Brain microvascular endothelial cell (primary cell): ENCODE results near the gene CLDN18.

Experiments
- DNase-seq: peaks from one replicate; pipeline ENCODE4 v3.0.0-alpha.2; 2020
- H3K27ac ChIP-seq: fragments of 250-450 bp; sonication (Bioruptor Pico); 2 replicates; pipeline ENCODE4 v1.5.1; 2020; ENCODE audit warnings: mild to moderate bottlenecking, moderate library complexity
- H3K27me3 ChIP-seq: fragments of 250-450 bp; sonication (Bioruptor Pico); replicated peaks from 2 replicates; pipeline ENCODE4 v1.5.1; 2020; ENCODE audit warnings: mild to moderate bottlenecking
- H3K36me3 ChIP-seq: fragments of 250-450 bp; sonication (Bioruptor Pico); replicated peaks from 2 replicates; pipeline ENCODE4 v1.5.1; 2020; ENCODE audit warnings: mild to moderate bottlenecking
- H3K4me3 ChIP-seq: 2 replicates; pipeline ENCODE4 v1.5.1; 2011; ENCODE audit warnings: low read depth, mild to moderate bottlenecking, control low read depth, low read length, moderate library complexity
- in situ Hi-C: cut with HindIII; loops from 2 replicates; pipeline ENCODE4 v1.10.0; 2017; ENCODE audit warnings: low sequenced_read_pairs, low pct_ligation_motif_present
- TF ChIP-seq, protein P1 (sequence below): IDR thresholded peaks from 2 replicates; pipeline ENCODE4 v1.5.1; 2011; ENCODE audit warnings: low read depth, mild to moderate bottlenecking, moderate library complexity, low read length, control low read depth, inconsistent platforms; ENCODE audit errors: missing control alignments

The CLDN18 gene

DNA sequence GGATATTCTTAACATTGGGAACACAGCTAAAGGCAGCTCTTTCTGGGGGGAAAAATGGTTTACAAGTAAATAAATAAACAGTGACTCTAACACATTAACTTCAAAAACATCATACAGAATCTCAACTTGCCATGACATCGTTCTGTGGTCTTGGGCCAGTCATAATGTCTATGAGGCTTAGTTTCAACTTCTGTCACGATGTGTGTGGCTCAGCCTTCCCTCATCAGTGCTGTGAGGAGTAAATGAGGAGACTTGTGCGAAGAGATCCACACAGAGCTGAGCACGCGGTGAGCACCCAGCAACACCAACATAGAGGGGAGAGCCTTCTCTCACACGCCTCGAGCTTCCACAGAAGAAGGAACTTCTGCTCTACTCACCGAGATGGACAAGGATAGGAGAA is 56.4 kb downstream of the CLDN18 start:
- in situ Hi-C loops: no loop called here
- H3K36me3 ChIP-seq: peaks cover 56% of the 10 kb centered on the region

DNA sequence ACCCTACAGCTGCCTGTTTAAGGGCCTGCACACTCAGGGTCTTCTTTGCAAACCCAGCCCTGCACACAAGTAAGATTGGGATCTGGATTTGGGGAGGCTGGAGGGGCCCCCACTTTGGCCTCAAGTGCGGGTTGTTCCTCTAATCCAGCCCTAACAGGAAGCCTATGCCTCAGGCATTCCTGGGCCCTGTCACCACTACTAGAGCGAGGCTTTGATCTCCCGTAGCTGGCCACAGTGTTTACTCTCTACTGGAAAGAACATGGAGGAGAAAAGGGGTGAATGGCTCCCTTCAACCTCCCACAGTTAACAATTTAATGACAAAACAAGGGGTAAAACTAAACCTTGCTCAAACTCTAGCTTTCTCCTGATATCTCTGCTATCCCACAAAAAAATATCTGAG is 57.0 kb downstream of the CLDN18 start:
- TF ChIP-seq, protein P1, sequence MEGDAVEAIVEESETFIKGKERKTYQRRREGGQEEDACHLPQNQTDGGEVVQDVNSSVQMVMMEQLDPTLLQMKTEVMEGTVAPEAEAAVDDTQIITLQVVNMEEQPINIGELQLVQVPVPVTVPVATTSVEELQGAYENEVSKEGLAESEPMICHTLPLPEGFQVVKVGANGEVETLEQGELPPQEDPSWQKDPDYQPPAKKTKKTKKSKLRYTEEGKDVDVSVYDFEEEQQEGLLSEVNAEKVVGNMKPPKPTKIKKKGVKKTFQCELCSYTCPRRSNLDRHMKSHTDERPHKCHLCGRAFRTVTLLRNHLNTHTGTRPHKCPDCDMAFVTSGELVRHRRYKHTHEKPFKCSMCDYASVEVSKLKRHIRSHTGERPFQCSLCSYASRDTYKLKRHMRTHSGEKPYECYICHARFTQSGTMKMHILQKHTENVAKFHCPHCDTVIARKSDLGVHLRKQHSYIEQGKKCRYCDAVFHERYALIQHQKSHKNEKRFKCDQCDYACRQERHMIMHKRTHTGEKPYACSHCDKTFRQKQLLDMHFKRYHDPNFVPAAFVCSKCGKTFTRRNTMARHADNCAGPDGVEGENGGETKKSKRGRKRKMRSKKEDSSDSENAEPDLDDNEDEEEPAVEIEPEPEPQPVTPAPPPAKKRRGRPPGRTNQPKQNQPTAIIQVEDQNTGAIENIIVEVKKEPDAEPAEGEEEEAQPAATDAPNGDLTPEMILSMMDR: no peak
- peaks cover 55% of the 10 kb centered on the region for H3K36me3 ChIP-seq
- in situ Hi-C loops: no loop called here
- H3K27ac ChIP-seq: no peak overlapping the region
- no peak for DNase-seq
- H3K4me3 ChIP-seq: no peak overlapping the region
- no peaks in the 10 kb centered on the region for H3K27me3 ChIP-seq

More for the DNA sequence above, 56.4 kb downstream of the CLDN18 start:
- TF ChIP-seq, protein P1: no peak
- Histone ChIP-seq H3K27ac (no peak overlapping the region), H3K4me3 (no peak overlapping the region), H3K27me3 (no peaks in the 10 kb centered on the region)
- DNase-seq: no peak

DNA sequence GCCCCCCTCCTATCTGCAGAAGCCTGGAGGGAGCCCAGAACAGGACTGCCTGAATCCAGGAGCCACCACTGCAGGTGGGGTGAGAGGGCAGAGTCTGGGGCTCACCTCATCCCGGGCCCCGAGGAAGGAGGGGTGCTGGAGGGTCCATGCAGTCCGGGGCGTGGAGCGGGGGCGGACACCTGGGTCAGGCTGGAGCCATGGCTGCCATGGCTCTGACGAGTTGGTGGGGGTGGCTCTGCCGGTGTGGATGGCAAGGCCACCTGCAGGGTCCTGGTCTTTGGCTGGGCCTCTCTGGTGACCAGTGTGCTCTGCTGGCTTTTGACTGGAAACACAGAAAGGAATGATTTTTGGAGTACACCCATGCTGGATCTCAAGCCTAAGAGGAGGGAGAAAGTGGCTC is 58.1 kb downstream of the CLDN18 start:
- peaks cover 50% of the 10 kb centered on the region for H3K36me3 ChIP-seq
- in situ Hi-C loops: no loop called here
- no peaks in the 10 kb centered on the region for H3K27me3 ChIP-seq

DNA sequence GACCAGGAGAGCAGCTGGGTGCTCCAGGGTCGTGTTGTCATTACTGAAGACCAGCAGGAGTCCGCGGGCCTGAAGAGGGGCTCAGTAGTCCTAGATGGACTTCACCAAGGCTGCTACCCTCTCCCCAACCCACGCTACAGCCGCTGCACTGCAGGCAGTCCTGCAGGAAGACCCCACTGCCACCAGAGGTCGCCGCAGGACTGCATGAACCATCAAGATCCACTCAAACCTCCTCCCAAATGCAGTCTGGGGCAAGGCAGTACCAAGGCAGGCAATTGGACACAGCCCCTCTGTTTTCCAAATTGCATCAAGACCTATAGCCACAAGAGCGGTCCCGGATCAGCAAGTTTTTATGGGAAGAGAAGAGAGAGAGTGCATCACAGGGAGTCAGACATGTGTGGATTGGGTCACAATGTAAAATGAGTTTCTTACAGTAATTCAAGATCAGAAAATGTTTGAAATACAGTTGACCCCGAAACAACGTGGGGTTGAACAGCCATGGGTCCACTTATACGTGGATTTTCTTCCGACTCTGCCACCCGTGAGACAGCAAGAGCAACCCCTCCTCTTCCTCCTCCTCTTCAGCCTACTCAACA is 58.7 kb downstream of the CLDN18 start:
- Histone ChIP-seq H3K27ac (no peak overlapping the region), H3K4me3 (no peak overlapping the region), H3K27me3 (no peaks in the 10 kb centered on the region), H3K36me3 (peaks cover 47% of the 10 kb centered on the region)
- TF ChIP-seq, protein P1: peak; percentile 100
- in situ Hi-C loops: no loop called here
- DNase-seq: peak; percentile 60

More for the DNA sequence above, 58.1 kb downstream of the CLDN18 start:
- Histone ChIP-seq H3K27ac (no peak overlapping the region), H3K4me3 (no peak overlapping the region)
- no peak for DNase-seq
- TF ChIP-seq, protein P1: no peak

DNA sequence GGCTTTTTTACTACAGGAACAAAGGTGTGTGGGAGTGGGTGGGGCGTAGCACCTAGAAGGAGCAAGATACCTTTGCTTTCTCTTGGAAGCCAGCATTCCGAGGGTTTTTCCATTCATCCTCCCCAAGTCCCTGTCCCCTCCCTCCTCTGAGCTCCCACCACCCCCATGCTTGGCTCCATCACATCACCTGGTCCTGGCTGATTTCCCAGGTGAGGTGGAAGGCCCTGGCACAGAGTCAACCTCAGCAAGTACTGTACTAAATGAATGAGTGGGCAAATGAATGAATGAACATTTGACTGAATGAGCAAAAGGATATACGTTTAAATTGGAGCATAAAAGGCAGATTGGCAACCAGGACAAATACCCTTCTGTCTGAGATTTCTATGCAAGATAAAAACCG is 60.0 kb downstream of the CLDN18 start:
- H3K27me3 ChIP-seq: no peaks in the 10 kb centered on the region
- DNase-seq: no peak
- no peak overlapping the region for H3K4me3 ChIP-seq
- in situ Hi-C loops: no loop called here
- H3K27ac ChIP-seq: no peak overlapping the region
- H3K36me3 ChIP-seq: peaks cover 36% of the 10 kb centered on the region
- TF ChIP-seq, protein P1: no peak

DNA sequence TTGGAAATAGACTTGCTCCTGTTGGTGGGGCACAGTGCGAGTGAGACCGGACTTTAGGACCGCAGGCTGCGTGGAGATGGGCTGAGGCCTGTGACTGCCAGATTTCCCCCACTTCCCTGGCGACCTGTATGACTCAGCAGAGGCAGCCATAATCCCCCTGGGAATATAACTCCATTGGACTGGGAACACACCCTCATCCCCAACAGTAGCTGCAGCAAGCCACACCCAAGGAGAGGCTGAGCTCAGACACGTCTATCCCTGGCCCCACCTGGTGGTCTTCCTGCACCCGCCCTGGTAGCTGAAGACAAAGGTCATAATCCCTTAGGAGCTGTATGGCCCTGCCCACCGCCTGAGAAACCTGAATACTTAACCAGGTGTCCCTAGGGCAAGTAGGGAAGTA is 62.8 kb downstream of the CLDN18 start:
- in situ Hi-C loops: no loop called here
- Histone ChIP-seq H3K27me3 (no peaks in the 10 kb centered on the region), H3K27ac (no peak overlapping the region), H3K36me3 (peaks cover 18% of the 10 kb centered on the region), H3K4me3 (no peak overlapping the region)
- DNase-seq: peak; percentile 41
- TF ChIP-seq, protein P1: no peak
